ENCODE results near the gene BGLAP.

The BGLAP gene

GRCh38 chr1:156228501-156228900 is 13.5 kb upstream of the BGLAP start:
- no peak for DNase-seq

- no peak for DNase-seq
Observed at GRCh38 chr1:156229809-156230472, 12.0 kb upstream of the BGLAP start.

GRCh38 chr1:156230473-156230837 is 11.5 kb upstream of the BGLAP start:
- DNase-seq, result no peak

DNA sequence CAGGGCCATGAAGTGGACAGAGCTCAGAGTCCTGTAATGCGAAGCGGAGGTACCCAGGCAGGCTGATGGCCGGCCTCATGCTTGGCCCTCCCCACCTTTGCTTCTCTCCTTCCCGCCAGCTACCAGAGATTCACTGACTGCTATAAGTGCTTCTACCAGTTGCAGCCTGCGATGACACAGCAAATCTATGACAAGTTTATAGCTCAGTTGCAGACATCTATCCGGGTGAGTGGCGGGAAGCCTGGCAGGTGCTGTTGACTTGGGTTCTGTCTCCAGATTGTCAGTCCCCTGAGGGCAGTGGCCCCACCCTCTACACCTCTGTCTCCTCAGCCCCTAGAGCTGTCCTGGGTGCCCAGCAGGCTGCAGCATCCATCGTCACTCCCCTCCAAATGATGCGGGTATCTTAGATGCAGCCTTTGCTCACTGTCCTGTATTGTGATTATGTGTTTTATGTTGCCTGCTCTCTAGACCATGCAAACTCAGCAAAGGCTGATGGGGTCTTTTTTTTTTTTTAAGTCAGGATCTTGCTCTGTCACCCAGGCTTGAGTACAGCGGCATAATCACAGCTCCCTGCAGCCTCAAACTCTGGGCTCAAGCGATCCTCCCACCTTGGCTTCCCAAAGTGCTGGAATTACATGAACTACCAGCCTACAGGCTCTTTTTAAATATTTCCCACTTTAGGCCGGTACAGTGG is 9.6 kb upstream of the BGLAP start:
- DNase-seq, result no peak

GRCh38 chr1:156233426-156234127 is 8.4 kb upstream of the BGLAP start:
- no peak for DNase-seq

GRCh38 chr1:156236164-156236563 is 5.8 kb upstream of the BGLAP start:
- no peak for DNase-seq

GRCh38 chr1:156238248-156238647 is 3.7 kb upstream of the BGLAP start:
- no peak for DNase-seq

DNA sequence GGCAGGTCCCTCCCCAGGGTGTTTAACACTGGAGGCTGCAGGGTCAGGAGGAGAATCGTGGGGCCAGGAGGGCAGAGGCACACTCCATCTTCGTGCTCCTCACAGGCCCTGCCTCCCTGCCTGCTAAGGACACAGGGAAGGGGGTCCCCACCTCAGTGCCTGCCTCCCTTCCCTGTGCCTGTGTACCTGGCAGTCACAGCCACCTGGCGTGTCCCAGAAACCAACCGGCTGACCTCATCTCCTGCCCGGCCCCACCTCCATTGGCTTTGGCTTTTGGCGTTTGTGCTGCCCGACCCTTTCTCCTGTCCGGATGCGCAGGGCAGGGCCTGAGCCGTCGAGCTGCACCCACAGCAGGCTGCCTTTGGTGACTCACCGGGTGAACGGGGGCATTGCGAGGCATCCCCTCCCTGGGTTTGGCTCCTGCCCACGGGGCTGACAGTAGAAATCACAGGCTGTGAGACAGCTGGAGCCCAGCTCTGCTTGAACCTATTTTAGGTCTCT is 623 bp upstream of the BGLAP start:
- DNase-seq, result no peak

GRCh38 chr1:156242738-156243137 is 754 bp downstream of the BGLAP start:
- no peak for DNase-seq

- no peak for DNase-seq
Observed at GRCh38 chr1:156244126-156244525, 2.1 kb downstream of the BGLAP start.

DNA sequence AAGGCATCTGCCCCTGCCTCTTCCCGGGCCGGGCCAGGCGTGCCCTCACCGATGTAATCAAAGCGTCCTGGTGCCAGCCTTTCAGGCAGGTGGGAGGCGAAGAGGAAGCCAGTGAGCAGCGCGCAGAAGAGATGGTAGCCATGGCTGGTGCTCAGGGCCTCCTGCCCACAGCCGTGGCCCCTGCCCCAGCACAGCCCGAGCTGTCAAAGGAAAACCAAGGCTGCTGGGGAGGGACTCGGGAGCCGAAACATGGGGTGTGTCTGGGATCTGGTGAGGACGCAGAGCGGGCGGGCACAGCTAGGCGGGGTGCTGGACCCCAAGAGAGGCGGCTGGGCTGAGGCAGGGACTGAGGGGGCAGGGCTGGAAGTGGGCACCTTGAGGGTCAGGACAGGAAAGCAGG is 2.7 kb downstream of the BGLAP start:
- DNase-seq, result no peak

DNA sequence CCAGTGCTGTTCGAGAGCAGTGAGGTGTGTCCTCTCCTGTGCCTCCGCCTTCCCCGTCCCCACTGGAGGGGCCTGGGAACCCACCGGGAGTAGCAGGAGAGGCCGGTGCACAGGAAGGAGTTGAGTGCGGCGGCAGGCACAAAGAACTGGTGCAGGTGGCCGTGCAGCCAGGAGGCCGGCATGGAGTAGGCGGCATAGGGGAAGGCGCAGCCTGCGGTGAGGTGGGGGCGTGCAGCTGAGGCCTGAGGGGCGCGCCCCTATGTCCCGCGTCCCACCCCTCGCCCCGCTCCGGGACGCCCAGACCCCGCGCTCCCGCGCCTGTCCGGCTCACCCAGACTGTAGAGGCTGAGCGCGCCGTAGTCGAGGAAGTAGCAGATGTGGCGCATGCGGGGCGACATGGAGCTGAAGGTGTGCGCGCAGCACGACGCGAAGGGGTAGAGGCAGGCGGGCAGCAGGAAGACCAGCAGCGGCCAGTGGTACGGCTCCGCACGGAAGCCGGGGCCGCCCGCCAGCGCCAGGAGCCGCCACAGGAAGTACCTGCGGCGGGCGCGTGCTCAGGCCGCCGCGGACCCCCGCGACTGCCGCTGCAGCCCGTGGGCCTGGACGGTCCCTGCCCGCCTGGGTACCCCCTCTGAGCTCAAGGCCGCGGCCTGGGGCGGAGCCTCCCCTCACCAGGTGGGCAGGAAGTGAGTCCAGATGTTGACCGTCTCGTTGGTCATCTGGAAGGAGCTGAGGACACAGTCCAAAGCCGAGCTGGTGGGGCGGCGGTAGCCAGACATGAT is 3.7 kb downstream of the BGLAP start:
- DNase-seq, result peak; percentile 30

DNA sequence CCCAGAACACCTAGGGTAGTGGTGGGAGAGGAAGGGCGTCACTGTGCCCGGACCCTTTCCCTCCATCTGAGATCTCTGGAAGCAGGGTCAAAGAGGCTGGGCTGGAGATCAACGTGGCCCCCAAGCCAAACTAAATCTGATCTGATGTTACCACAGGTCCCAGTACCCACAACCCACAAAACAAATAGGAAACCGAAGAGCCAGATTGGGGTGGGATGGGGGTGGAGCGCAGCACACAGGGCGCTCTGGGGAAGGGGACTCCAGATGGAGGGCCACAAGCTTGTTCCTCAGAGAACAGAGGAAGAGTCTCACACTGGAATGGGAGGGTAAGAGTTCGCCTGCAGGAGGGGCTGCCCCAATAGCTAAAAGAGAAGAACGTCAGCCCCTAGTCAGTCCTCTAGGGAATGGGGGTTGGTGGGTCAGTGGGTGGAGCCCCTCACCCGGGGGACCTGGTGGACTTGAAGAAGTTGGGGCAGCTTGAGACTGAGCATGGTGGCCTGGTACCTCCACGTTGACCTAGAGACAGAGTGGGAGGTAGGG is 4.3 kb downstream of the BGLAP start:
- no peak for DNase-seq

DNA sequence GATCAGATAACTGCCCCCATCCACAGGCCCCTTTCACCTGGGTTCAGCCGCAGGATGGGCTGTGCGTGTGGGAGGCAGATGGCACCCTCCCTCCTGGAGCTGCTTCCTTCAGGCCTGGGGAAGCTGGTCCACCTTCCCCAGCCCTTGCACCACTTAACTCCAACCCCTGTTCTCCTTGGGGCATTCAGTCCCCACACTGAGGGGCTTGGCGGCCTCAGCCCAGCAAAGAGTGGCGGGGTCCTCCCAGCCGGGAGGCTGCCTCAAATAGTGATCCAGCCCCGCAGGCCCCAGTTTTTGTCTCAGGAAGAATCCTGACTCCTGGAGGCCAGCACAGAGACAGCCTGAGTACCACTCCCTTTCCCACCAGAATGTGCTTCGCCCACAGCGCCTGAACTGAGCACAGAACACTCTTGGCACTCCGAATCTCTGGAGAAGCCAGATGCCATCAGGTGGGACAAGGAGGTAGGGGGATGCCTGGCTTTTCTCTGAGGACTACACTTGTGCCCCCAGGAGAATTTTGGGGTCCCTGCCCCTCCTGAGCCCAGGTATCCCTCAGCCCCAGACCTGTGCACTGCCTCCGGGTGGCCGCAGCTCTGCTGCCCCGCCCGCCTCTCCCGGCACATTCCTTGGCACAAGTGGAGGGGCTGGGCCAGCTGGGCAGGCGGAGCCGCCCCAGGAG is 4.9 kb downstream of the BGLAP start:
- no peak for DNase-seq

- no peak for DNase-seq
Observed at GRCh38 chr1:156247460-156248322, 5.7 kb downstream of the BGLAP start, which contains the start of gene PAQR6. Gene PAQR6, minus strand, starts transcription at chr1:156248056. Its CDS starts 1,325 bp downstream, at chr1:156246731.

GRCh38 chr1:156248323-156248683 is 6.3 kb downstream of the BGLAP start:
- DNase-seq, result no peak

DNA sequence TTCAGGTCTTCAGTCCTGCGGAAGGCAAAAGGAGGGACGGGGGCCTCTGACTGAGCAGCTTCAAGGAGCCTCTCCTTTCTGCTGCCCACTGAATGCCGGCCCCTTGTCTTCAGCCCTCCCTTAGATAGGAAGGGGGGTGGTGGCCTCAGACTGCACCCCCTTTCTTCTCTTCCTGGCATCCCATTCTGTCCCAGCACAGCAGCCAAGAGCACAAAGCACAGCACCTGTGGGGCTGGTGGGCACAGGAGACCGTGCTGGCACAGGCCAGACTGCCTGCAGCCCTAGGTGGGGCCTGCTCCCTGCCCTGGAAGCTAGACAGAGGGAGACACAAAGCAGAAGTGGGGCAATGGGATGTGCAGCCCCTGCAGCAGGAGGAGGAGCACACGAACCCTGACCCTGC is 7.6 kb downstream of the BGLAP start:
- no peak for DNase-seq

GRCh38 chr1:156251527-156251926 is 9.5 kb downstream of the BGLAP start:
- DNase-seq, result no peak

GRCh38 chr1:156253634-156254033 is 11.7 kb downstream of the BGLAP start:
- DNase-seq, result no peak

- DNase-seq, result no peak
Observed at GRCh38 chr1:156257711-156258110, 15.7 kb downstream of the BGLAP start.

DNA sequence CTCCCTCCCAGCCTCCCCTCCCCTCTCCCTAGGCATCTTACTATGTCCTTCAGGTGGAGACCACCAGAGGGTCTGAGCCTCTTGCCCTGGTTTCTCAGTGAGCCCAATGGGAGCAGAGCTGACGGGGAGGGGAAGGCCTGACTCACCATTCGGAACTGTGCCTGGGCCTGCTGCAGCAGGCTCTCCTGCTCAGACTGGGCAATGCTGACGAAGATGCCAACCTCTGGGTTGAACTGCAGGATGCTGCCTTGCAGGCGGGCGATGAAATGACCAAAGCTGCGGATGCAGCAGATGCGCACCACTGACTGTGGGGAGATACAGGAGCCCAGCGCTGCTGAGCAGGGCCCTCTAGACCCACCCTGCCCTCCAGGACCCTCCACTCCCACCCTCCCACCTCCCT is 16.9 kb downstream of the BGLAP start:
- no peak for DNase-seq
